ENCODE measurements around the gene DISC1.

DISC1 gene

GRCh38 chr1:232057217-232057895 is 430.8 kb downstream of the DISC1 start:
- no peak overlapping the region for H3K4me3 ChIP-seq (ENCODE audit: low read depth, low read length)
- no peak for TF ChIP-seq CTCF (IDR thresholded peaks at IDR 0.05; ENCODE audit: control insufficient read depth, extremely low read depth, insufficient read depth)
- no peak for DNase-seq (ENCODE audit: low read depth)

- TF ChIP-seq CTCF (IDR thresholded peaks at IDR 0.05; ENCODE audit: control insufficient read depth, extremely low read depth, insufficient read depth) = no peak
- no peak for DNase-seq (ENCODE audit: low read depth)
- H3K4me3 ChIP-seq (ENCODE audit: low read depth, low read length) = no peak overlapping the region
Measured at GRCh38 chr1:232057896-232058274, 431.3 kb downstream of the DISC1 start.

- H3K4me3 ChIP-seq (ENCODE audit: low read depth, low read length) = no peak overlapping the region
- DNase-seq (ENCODE audit: low read depth) = no peak
- TF ChIP-seq CTCF (IDR thresholded peaks at IDR 0.05; ENCODE audit: control insufficient read depth, extremely low read depth, insufficient read depth) = no peak
Measured at GRCh38 chr1:232059726-232060374, 433.3 kb downstream of the DISC1 start.

GRCh38 chr1:232062967-232063366 is 436.4 kb downstream of the DISC1 start:
- H3K4me3 ChIP-seq (ENCODE audit: low read depth, low read length) = no peak overlapping the region
- no peak for TF ChIP-seq CTCF (IDR thresholded peaks at IDR 0.05; ENCODE audit: control insufficient read depth, extremely low read depth, insufficient read depth)
- DNase-seq (ENCODE audit: low read depth) = no peak

GRCh38 chr1:232066521-232066920 is 439.9 kb downstream of the DISC1 start:
- TF ChIP-seq CTCF (IDR thresholded peaks at IDR 0.05; ENCODE audit: control insufficient read depth, extremely low read depth, insufficient read depth) = no peak
- DNase-seq (ENCODE audit: low read depth) = no peak
- no peak overlapping the region for H3K4me3 ChIP-seq (ENCODE audit: low read depth, low read length)

- TF ChIP-seq CTCF (IDR thresholded peaks at IDR 0.05; ENCODE audit: control insufficient read depth, extremely low read depth, insufficient read depth) = no peak
- no peak for DNase-seq (ENCODE audit: low read depth)
- H3K4me3 ChIP-seq (ENCODE audit: low read depth, low read length) = no peak overlapping the region
Measured at GRCh38 chr1:232074265-232074664, 447.7 kb downstream of the DISC1 start.

GRCh38 chr1:232077809-232078208 is 451.2 kb downstream of the DISC1 start:
- TF ChIP-seq CTCF (IDR thresholded peaks at IDR 0.05; ENCODE audit: control insufficient read depth, extremely low read depth, insufficient read depth) = no peak
- DNase-seq (ENCODE audit: low read depth) = no peak

More at GRCh38 chr1:232077809-232078208, 451.2 kb downstream of the DISC1 start:
- no peak overlapping the region for H3K4me3 ChIP-seq (ENCODE audit: low read depth, low read length)
